HG03565 (cell line): ENCODE results near the gene PLEKHA4.
A peak's percentile ranks its signal among the peaks of the same experiment; 100 is the strongest.
"Not testable (repeated sequence)": the region's sequence is repeated elsewhere in the genome, so short reads cannot be mapped to it uniquely, and the experiment has no call there.

Source experiments
- ATAC-seq: cut with Tn5 transposase; IDR thresholded peaks from one replicate; pipeline ENCODE4 v1.9.1; 2021; ENCODE audit warnings: mild to moderate bottlenecking, moderate library complexity; ENCODE audit not compliant: unreplicated experiment

The PLEKHA4 gene

GRCh38 chr19:48799358-48800300 lies 68.8 kb downstream of the PLEKHA4 start:
- ATAC-seq = no peak

- no peak for ATAC-seq
Measured at GRCh38 chr19:48798937-48799336, 69.5 kb downstream of the PLEKHA4 start.

GRCh38 chr19:48797103-48797502 lies 71.3 kb downstream of the PLEKHA4 start:
- ATAC-seq = no peak

GRCh38 chr19:48796298-48797083 lies 71.9 kb downstream of the PLEKHA4 start:
- ATAC-seq = no peak

GRCh38 chr19:48795685-48796070 lies 72.7 kb downstream of the PLEKHA4 start:
- no peak for ATAC-seq

- peak; percentile 72 for ATAC-seq
Measured at GRCh38 chr19:48795055-48795684, 73.2 kb downstream of the PLEKHA4 start.

- ATAC-seq = no peak
Measured at GRCh38 chr19:48794291-48794690, 74.1 kb downstream of the PLEKHA4 start.

GRCh38 chr19:48793271-48793670 lies 75.1 kb downstream of the PLEKHA4 start:
- no peak for ATAC-seq

GRCh38 chr19:48787331-48787730 lies 81.1 kb downstream of the PLEKHA4 start:
- ATAC-seq = not testable (repeated sequence)
